Measurements from ENCODE around the gene GPSM1.

The GPSM1 gene

GRCh38 chr9:136377341-136378169, 50.2 kb downstream of the GPSM1 start:
- no peak for DNase-seq (ENCODE audit: low spot score)

DNA sequence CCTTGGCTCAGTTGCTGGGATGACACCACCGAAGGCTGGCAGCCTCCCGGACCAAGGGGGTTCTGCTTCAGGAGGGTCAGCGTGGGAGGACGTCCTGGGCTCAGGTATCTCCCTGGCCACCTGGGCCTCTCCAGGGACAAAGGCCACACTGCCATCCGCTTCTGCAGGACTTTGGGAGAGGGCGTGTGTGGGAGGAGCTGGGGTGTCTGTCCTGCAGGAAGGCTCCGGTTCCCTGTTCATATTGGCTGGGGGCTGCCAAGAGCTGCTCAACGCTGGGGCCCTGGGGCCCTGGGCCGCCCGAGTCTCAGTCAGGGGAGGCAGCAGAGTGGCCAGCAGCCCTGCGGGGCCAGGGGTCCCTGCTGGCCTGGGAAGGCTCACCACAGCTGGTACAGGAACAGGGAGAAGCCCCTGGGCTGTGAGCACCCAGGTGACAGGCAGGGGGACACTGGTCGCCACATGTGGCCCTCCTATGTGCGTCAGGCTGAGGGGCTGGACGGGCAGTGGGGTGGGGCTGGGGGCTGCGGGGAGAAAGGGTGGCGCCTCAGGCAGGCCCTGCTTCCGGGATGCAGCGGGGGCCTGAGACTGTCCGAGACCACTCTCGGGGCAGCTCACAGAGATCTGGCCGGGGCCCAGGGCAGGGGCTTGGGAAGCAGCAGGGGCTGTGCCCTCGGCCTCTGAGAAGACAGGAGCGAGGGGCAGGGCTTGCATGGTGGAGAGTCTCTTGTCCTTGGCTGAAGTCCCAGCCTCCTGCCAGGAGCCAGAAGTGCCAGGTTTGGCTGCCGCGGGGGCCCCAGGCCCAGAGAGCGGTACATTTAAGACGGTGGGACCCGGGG, 51.0 kb downstream of the GPSM1 start:
- no peak for DNase-seq (ENCODE audit: low spot score)

DNA sequence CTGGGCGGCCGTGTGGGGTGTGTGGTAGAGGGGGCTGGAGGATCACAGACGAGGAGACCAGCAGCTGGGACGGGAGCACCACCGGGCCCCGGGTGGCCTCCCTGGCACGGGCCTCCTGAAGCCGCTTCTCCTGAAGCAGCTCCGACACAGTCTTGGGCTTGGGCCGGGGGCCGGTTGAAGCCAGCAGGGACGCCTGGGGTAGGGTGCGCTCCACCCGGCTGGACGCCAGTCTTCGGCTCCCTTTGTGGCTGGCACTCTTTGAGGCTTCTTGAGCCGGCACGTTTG, 51.6 kb downstream of the GPSM1 start:
- DNase-seq (ENCODE audit: low spot score) = no peak

DNA sequence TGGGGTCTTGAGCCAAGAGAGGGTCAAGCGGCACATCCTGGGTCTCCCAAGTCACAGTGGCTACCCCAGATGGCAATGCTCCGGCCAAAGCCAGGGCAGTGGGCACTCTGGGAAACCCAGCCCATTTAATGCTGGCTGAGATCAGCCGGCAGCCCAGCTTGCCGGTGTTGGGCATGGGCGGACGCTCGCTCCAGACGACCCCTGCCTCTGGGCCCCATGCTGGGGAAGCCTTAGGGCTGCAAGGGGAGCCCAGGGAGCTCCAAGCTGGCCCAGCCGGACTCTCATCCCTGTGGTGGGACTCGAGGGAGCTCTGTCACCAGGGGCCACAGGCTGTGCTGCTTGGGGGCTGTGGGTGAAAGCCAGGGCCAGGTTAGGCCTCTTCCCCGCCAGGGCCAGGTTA, 52.1 kb downstream of the GPSM1 start:
- DNase-seq (ENCODE audit: low spot score) = no peak

DNA sequence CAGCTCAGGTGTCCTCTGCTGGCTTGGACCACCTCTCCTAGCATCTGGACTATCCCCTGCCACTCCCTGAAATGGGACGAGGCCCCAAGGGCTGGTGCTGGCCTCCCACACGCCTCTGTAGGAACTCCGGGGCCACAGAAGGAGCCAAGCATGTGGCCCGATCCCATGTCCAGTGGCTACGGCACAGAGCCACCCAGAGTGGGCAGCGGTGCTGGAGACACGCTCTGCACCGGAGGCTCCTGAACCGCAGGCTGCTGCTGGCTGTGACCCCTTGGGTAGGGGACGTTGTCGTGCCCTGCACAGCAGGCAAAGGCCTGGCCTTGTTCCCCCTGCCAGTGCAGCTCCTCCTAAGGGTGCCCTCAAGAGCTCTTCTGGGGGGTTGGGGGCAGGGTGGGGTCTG, 52.6 kb downstream of the GPSM1 start:
- DNase-seq (ENCODE audit: low spot score) = no peak

DNA sequence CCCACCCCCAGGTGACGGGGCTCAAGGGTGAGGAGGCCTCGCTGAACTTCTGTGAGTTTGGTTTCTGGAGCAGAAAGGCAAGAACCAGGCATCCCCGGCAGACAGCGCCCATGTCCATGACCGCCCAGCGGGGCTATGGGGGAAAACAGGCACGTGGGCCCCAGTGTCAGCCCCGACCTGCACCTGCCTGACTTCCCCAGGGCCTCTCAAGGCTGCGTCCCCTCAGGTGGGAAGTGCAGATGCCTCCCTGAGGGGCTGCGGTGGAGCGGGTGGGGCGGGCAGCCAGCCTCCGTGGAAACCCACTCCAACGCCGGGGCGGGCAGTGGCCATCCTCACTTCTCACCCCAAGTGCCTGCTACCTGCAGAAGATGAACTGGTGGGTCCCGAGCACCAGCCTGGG, 53.0 kb downstream of the GPSM1 start:
- DNase-seq (ENCODE audit: low spot score) = no peak

- no peak for DNase-seq (ENCODE audit: low spot score)
Observed at GRCh38 chr9:136381311-136381710, 54.0 kb downstream of the GPSM1 start.

DNA sequence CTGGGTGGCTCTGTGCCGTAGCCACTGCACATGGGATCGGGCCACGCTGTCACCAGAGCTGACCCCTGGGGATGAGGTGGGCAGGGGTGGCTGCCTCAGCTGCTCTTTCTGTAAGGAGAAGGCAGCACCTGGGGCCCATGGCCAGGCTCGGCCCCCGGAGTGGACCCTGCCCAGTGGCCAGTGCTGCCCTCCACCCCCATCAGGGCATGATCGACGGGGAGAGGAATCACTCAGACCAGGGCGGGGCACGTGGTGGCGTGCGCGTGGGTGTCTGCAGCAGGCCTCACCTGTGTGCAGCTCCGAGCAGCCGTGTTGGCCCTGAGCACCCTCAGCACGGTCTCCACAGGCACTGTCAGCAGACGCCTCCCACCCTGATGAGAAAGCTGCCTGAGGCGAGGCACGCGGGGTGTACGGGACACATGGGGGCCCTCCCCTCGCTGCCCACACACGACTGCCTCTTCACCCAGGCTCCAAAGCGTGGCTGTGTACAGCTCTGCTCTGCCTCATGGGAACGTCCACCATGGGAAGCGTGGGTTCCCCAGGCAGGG, 54.7 kb downstream of the GPSM1 start:
- no peak for DNase-seq (ENCODE audit: low spot score)

DNA sequence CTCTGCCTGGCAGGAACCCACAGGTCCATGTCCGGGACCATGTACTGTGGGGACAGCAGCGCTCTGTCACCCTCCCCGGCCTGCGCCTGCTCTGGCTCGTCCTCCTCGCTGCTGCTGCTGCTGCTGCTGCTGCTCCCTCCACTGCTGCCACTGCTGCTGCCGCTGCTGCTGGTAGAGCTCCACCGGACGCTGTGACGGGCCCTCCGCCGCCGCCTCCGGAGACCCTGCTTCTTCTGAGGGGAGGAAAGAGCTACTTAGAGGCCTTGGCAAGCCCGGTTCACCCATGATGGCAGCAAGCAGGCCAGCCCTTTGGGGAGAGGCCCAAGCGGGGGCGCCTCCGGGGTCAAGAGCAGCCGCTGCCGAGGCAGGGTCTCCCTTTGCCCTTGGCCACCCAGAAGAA, 56.1 kb downstream of the GPSM1 start:
- no peak for DNase-seq (ENCODE audit: low spot score)

DNA sequence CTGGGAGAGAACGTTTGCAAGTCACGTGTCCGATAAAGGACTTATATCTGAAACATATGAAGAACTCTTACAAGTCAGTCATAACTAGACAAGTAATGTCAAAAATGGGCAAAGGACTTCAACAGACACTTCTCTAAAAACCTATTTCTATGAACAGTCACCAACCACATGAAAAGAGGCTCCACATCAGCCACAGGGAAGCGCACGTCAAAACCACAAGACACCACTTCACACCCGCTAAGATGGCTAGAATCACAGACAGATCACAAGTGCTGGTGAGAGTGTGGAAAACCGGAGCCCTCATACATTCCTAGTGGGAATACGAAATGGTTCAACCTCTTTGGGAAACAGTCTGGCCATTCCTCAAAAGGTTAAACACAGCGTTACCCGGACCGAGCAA, 57.7 kb downstream of the GPSM1 start:
- DNase-seq (ENCODE audit: low spot score) = no peak

- no peak for DNase-seq (ENCODE audit: low spot score)
Observed at GRCh38 chr9:136386018-136386417, 58.7 kb downstream of the GPSM1 start.

GRCh38 chr9:136387217-136387616, 59.9 kb downstream of the GPSM1 start:
- no peak for DNase-seq (ENCODE audit: low spot score)

GRCh38 chr9:136389396-136389795, 62.1 kb downstream of the GPSM1 start:
- no peak for DNase-seq (ENCODE audit: low spot score)

- DNase-seq (ENCODE audit: low spot score) = no peak
Observed at GRCh38 chr9:136391737-136392537, 64.6 kb downstream of the GPSM1 start.

GRCh38 chr9:136392538-136393449, 65.5 kb downstream of the GPSM1 start:
- no peak for DNase-seq (ENCODE audit: low spot score)

- no peak for DNase-seq (ENCODE audit: low spot score)
Observed at GRCh38 chr9:136393531-136393930, 66.2 kb downstream of the GPSM1 start.

DNA sequence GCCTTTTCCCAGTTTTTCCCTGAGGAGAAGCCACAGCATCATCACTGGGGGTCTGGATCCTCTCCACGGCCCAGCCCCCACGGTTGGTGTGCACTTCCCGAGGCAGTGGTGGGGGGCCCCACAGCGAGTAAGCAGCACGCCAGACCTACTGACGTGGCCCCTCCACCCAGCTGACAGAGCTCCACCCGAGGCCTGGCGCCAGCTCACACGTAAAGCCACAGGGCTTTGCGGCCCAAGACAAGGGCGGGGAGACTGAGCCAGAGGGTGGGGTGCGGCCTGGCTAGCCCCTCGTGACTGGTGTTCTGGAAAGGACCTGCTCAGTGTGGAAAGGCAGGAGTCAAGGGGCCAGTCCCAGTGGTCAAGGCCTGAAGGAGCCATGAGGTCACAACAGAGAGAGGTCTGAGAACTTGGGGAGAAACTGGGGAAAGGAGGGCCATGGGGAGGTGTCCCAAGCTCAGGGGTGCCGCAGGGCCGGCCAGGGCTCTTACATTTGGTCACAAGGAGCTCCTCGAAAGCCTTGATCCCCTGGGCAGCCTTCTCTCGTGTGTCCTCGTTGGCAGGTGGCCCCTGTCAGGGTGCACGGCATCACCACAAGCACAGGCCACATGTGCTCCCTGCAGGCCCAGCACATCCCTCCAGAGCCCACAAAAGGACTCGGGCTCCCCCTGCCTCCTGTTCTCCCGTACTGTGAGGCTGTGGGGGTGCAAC, 67.1 kb downstream of the GPSM1 start:
- DNase-seq (ENCODE audit: low spot score) = no peak

DNA sequence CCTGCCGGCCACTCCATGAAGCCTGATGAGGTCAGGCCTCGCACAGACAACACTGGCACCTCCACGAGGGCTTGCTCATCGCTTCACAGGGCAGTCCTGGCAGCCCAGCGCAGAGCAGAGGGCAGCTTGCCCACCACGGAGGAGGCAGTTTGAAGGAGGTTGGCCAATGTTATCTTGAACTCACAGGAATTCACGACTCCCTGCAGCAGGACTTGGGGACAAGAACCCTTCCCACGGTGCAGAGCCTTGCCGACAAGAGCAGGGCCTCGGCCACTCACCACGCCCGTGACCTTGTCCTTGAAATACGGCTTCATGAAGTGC, 67.6 kb downstream of the GPSM1 start:
- DNase-seq (ENCODE audit: low spot score) = no peak

DNA sequence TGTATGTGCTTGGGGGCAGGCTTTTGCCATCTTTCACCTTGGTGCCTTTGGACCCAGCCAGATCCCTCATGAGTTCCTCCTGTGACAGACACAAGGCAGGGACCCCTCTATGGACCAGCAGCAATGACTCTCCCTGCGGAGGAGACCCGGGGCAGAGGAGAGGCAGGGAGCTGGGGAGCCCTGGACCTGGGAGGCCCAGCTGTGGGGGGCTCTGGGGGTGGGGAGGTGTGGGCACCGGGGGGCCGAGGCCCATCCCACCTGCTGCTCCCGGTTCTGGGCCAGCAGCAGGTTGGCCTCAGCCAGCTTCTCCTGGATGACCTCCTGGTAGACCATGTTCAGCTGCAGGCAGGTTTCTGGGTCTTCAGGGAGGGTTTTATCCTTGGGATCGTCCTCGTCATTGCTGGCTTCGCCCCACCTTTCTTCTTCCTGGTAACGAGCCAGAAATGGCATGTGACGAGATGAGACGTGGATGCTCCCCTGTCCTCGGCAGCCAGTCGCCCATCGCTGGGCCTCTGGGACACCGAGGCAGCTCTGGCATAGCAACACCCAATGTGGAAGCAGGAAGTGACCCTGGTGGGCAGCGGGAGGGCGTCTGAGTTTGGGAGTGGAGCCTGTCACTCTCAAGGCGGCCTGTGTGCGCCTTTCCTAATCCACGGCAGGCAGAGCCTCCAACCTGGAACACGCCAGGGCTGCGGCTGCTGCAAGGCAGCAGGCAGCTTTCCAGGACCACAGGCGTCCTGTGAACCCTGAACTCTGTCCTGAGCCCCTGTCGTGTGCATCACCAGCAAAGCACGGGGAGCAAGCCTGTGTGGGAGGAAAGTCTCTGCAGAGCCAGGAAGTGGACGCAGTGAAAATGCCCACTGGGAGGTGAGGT, 68.2 kb downstream of the GPSM1 start:
- DNase-seq (ENCODE audit: low spot score) = no peak

GRCh38 chr9:136396219-136396515, 68.8 kb downstream of the GPSM1 start:
- no peak for DNase-seq (ENCODE audit: low spot score)

All from globus pallidus (tissue), 1 donor.